TTC549 (cell line): ENCODE measurements around the gene NPAS3.

Experiments used
- FAIRE-seq: peaks from 2 replicates; lab custom pipeline; 2012; peaks lifted over from hg19 to GRCh38; lab: Jason Lieb, UNC

The NPAS3 gene

GRCh38 chr14:33386140-33386539 is 447.5 kb downstream of the NPAS3 start:
- no peak for FAIRE-seq

- FAIRE-seq: no peak
These were observed 448.1 kb downstream of the NPAS3 start for GRCh38 chr14:33386781-33387180.

GRCh38 chr14:33390335-33390734 is 451.7 kb downstream of the NPAS3 start:
- FAIRE-seq: no peak

GRCh38 chr14:33393231-33393894 is 454.7 kb downstream of the NPAS3 start:
- FAIRE-seq: no peak

- FAIRE-seq: no peak
These were observed 455.3 kb downstream of the NPAS3 start for GRCh38 chr14:33393895-33394368.

GRCh38 chr14:33401311-33401710 is 462.6 kb downstream of the NPAS3 start:
- no peak for FAIRE-seq

- no peak for FAIRE-seq
These were observed 463.9 kb downstream of the NPAS3 start for GRCh38 chr14:33402604-33403003.

- no peak for FAIRE-seq
These were observed 465.4 kb downstream of the NPAS3 start for GRCh38 chr14:33404054-33404453.

- FAIRE-seq: no peak
These were observed 466.4 kb downstream of the NPAS3 start for GRCh38 chr14:33404964-33405574.

- no peak for FAIRE-seq
These were observed 468.1 kb downstream of the NPAS3 start for GRCh38 chr14:33406766-33407165.

GRCh38 chr14:33408291-33408690 is 469.6 kb downstream of the NPAS3 start:
- no peak for FAIRE-seq

GRCh38 chr14:33412450-33412849 is 473.8 kb downstream of the NPAS3 start:
- no peak for FAIRE-seq

GRCh38 chr14:33413381-33413780 is 474.7 kb downstream of the NPAS3 start:
- no peak for FAIRE-seq

- FAIRE-seq: no peak
These were observed 475.4 kb downstream of the NPAS3 start for GRCh38 chr14:33414041-33414440.

GRCh38 chr14:33420051-33420627 is 481.5 kb downstream of the NPAS3 start:
- FAIRE-seq: no peak

- no peak for FAIRE-seq
These were observed 491.8 kb downstream of the NPAS3 start for GRCh38 chr14:33430414-33431035.

GRCh38 chr14:33432407-33433023 is 493.8 kb downstream of the NPAS3 start:
- FAIRE-seq: no peak

GRCh38 chr14:33433396-33433795 is 494.7 kb downstream of the NPAS3 start:
- no peak for FAIRE-seq

GRCh38 chr14:33435911-33436689 is 497.4 kb downstream of the NPAS3 start:
- FAIRE-seq: no peak

GRCh38 chr14:33441633-33442032 is 503.0 kb downstream of the NPAS3 start:
- no peak for FAIRE-seq

- no peak for FAIRE-seq
These were observed 505.5 kb downstream of the NPAS3 start for GRCh38 chr14:33444136-33444535.

- FAIRE-seq: no peak
These were observed 510.6 kb downstream of the NPAS3 start for GRCh38 chr14:33449268-33449667.
